Activated CD8-positive, alpha-beta T cell treated with anti-CD3 and anti-CD28 coated beads for 36 hours (primary cell): ENCODE data around the gene NDE1. TPM values are rescaled to one million over a fixed set of nuclear protein-coding genes. Genes with fewer than 3 reads are reported as not detected.

Experiments used
- ATAC-seq: fragments of 200-7000 bp; cut with Tn5 transposase; one replicate; pipeline ENCODE4 v1.10.0; 2021; ENCODE audit warnings: mild to moderate bottlenecking, moderate library complexity
- CTCF ChIA-PET: fragments of 350-600 bp; sonication (Branson Sonifier 250); formaldehyde crosslinking; loops from one replicate; lab custom pipeline; 2021; ENCODE audit warnings: antibody characterized with exemption; lab: Charles Lee
- POLR2A ChIA-PET: fragments of 350-600 bp; sonication (Branson Sonifier 250); formaldehyde crosslinking; loops from one replicate; lab custom pipeline; 2021; ENCODE audit warnings: antibody characterized with exemption; lab: Charles Lee
- DNase-seq: peaks from one replicate; pipeline ENCODE4 v3.0.0-alpha.2; 2020
- H3K27ac Mint-ChIP-seq: one replicate; pipeline ENCODE4 v1.8.0; 2021; ENCODE audit warnings: mild to moderate bottlenecking, mixed read lengths
- H3K27me3 Mint-ChIP-seq: one replicate; pipeline ENCODE4 v1.8.0; 2021; ENCODE audit warnings: mixed read lengths
- H3K36me3 Mint-ChIP-seq: one replicate; pipeline ENCODE4 v1.8.0; 2021; ENCODE audit warnings: low read depth, mixed read lengths
- H3K4me1 Mint-ChIP-seq: one replicate; pipeline ENCODE4 v1.8.0; 2021; ENCODE audit warnings: low read depth, mixed read lengths
- H3K4me3 Mint-ChIP-seq: one replicate; pipeline ENCODE4 v1.8.0; 2021; ENCODE audit warnings: mild to moderate bottlenecking, moderate library complexity, mixed read lengths
- H3K9me3 Mint-ChIP-seq: one replicate; pipeline ENCODE4 v1.8.0; 2021; ENCODE audit warnings: mixed read lengths
- CTCF ChIP-seq: fragments of 200-600 bp; IDR thresholded peaks from one replicate; pipeline ENCODE4 v1.8.0; 2022; ENCODE audit warnings: antibody characterized with exemption, mild to moderate bottlenecking
- intact Hi-C: fragments of 100-400 bp; cut with micrococcal nuclease; formaldehyde crosslinking; loops from one replicate; pipeline ENCODE4 v1.10.0; 2022
- total RNA-seq, 2 experiments: library from RNA; stranded (reverse); gene quantifications; one replicate each; pipeline ENCODE4 v1.2.3, GENCODE V29; 2021

NDE1 gene
- total RNA-seq, 2 experiments from 2014 or later: 97.6 to 103 TPM

DNA sequence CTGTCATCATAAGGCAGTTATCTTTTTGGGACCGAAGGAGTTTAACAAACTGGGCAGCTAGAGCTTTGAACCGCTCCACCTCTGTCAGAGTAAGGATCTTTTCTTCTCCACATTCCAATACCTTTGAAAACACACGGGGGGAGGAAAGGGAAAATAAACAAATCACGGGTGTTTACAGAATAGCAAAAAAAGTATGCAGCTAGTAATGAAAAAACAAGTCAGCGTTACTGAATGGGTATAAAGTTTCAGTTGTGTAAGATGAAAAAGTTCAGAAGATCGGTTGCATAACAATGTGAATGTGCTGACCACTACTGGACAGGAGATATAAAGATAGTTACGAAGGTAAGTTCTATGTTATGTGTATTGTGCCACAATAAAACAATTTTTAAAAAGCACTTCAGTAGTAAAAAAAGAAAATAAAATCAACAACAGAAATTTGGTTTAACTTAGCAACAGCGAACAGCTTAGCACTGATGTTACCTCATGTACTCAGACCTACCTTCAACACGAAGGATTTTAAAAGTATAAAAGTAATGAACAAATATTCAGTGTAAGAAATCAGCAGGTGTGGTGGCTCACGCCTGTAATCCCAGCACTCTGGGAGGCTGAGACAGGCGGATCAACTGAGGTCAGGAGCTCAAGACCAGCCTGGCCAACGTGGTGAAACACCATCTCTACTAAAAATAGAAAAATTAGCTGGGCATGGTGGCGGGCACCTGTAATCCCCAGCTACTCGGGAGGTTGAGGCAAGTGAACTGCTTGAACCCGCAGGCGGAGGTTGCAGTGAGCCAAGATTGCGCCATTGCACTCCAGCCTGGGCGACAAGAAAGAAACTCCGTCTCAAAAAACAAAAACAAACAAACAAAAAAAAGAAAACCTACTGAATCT lies 41.4 kb upstream of the NDE1 start:
- H3K4me1 Mint-ChIP-seq: peaks cover 6% of the 10 kb centered on the region
- no peak overlapping the region for H3K4me3 Mint-ChIP-seq
- POLR2A ChIA-PET: interaction anchor here (0.6 to 0.9 kb wide), 3 partner anchors 28 to 96 kb away, joined by 3 to 5 read pairs (median 4); no protein-coding TSS in a partner anchor
- CTCF ChIA-PET: no interaction called here
- H3K36me3 Mint-ChIP-seq: peaks cover 57% of the 10 kb centered on the region
- DNase-seq (no peak), ATAC-seq (no peak)
- TF ChIP-seq CTCF: no peak
- no peaks in the 10 kb centered on the region for H3K9me3 Mint-ChIP-seq
- intact Hi-C loops: no loop called here
- H3K27me3 Mint-ChIP-seq: no peaks in the 10 kb centered on the region
- no peak overlapping the region for H3K27ac Mint-ChIP-seq

GRCh38 chr16:15609286-15609649 lies 40.8 kb upstream of the NDE1 start:
- DNase-seq (no peak), ATAC-seq (no peak)
- intact Hi-C loops: no loop called here
- ChIA-PET POLR2A (interaction anchor here (0.7 kb wide), 1 partner anchor 95 kb away, joined by 4 read pairs; no protein-coding TSS in a partner anchor), CTCF (no interaction called here)
- no peak for TF ChIP-seq CTCF
- Mint-ChIP-seq H3K4me3 (no peak overlapping the region), H3K9me3 (no peaks in the 10 kb centered on the region), H3K27ac (no peak overlapping the region), H3K27me3 (no peaks in the 10 kb centered on the region), H3K4me1 (peaks cover 6% of the 10 kb centered on the region), H3K36me3 (peaks cover 53% of the 10 kb centered on the region)

DNA sequence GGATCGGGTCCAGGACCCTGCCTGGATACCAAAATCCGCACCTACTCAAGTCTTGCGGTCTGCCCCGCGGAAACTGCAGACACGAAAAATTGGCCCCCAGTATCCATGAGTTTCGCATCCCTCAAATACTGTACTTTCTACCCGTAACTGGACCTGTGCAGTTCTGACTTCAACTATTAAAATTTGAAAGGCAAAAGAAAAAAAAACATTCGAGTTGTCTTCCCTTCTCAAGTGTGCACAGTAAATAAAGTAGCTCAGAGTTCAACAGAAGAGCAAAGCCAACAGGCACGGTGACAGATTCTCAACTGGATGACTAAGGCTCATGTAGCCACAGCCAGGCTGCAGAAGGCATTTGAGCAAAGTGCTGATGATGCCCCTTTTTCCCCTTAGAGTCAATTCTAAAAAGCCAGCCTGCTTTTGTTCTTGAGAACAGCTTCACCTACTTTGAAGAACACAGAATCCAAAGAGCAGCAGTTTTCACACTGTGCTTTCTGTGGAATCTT lies 39.6 kb upstream of the NDE1 start:
- Mint-ChIP-seq H3K27ac (peak overlapping the region; percentile 0), H3K36me3 (peaks cover 53% of the 10 kb centered on the region), H3K4me1 (peaks cover 6% of the 10 kb centered on the region), H3K9me3 (no peaks in the 10 kb centered on the region), H3K4me3 (no peak overlapping the region), H3K27me3 (no peaks in the 10 kb centered on the region)
- no peak for TF ChIP-seq CTCF
- CTCF ChIA-PET: no interaction called here
- intact Hi-C loops: no loop called here
- DNase-seq (peak; percentile 34), ATAC-seq (peak; percentile 47)
- POLR2A ChIA-PET: interaction anchor here (0.6 kb wide), 1 partner anchor 14 kb away, joined by 3 read pairs; no protein-coding TSS in a partner anchor

DNA sequence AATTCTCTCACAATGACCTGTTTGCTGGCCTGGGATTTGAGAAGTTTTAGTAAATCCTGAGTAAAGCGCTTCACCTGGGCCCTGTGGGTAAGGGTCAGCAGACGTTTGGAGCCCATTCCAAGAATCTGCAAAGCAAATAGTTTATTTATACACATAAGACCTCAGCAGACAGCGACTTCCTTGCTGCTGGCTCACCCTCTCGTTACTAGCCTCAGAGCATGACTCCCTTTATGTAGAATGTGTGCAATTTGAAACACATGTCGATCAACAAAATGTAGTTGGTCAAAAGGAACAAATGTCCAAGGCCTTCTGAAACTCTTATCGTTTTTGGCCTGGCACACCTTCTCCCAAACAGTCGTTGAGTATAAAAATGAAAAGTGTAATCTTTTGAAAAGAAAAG lies 38.4 kb upstream of the NDE1 start:
- no peak overlapping the region for H3K27ac Mint-ChIP-seq
- intact Hi-C loops: no loop called here

More for the DNA sequence above, 38.4 kb upstream of the NDE1 start:
- Mint-ChIP-seq H3K4me1 (peaks cover 6% of the 10 kb centered on the region), H3K4me3 (no peak overlapping the region), H3K27me3 (no peaks in the 10 kb centered on the region), H3K36me3 (peaks cover 54% of the 10 kb centered on the region), H3K9me3 (no peaks in the 10 kb centered on the region)
- TF ChIP-seq CTCF: no peak
- CTCF ChIA-PET: interaction anchor here (1.4 kb wide), 1 partner anchor 11 kb away, joined by 5 read pairs; no protein-coding TSS in a partner anchor
- no peak for DNase-seq
- ATAC-seq: no peak
- POLR2A ChIA-PET: no interaction called here
